NB4 (cell line): ENCODE results near the gene GRXCR1.

Source experiments
- CTCF ChIP-seq: IDR thresholded peaks from one replicate; pipeline ENCODE4 v1.5.1; 2012; ENCODE audit warnings: low read depth, low read length
- MAX ChIP-seq: IDR thresholded peaks from 2 replicates; pipeline ENCODE4 v1.6.1; 2011; ENCODE audit warnings: low read depth, low read length
- POLR2A ChIP-seq: IDR thresholded peaks from 2 replicates; pipeline ENCODE4 v1.6.1; 2011; ENCODE audit warnings: mild to moderate bottlenecking; ENCODE audit not compliant: insufficient read length; ENCODE audit errors: extremely low read depth

- TF ChIP-seq POLR2A (no peak), CTCF (no peak), MAX (no peak)
These were observed 46.9 kb upstream of the GRXCR1 start for GRCh38 chr4:42845586-42845985.
